NOMO-1 (cell line): ENCODE results near the gene SYNDIG1.

Experiments
- DNase-seq, 2 experiments: peaks; one replicate each; lab custom pipeline; 2025; ENCODE audit not compliant: unreplicated experiment in 2 of 2; lab: John Stamatoyannopoulos, UW

Gene SYNDIG1

GRCh38 chr20:24582373-24583168 lies 113.1 kb downstream of the SYNDIG1 start:
- no peak for DNase-seq

- DNase-seq, result no peak
These were observed 113.9 kb downstream of the SYNDIG1 start for GRCh38 chr20:24583169-24583792.

- DNase-seq, result no peak
These were observed 114.6 kb downstream of the SYNDIG1 start for GRCh38 chr20:24584078-24584477.

- DNase-seq, result no peak
These were observed 115.3 kb downstream of the SYNDIG1 start for GRCh38 chr20:24584538-24585356.

- no peak for DNase-seq
These were observed 116.5 kb downstream of the SYNDIG1 start for GRCh38 chr20:24585796-24586522.

GRCh38 chr20:24586523-24586840 lies 117.1 kb downstream of the SYNDIG1 start:
- DNase-seq, result no peak

- no peak for DNase-seq
These were observed 118.1 kb downstream of the SYNDIG1 start for GRCh38 chr20:24587384-24588046.

GRCh38 chr20:24588047-24588635 lies 118.7 kb downstream of the SYNDIG1 start:
- DNase-seq, result no peak

GRCh38 chr20:24588725-24589340 lies 119.4 kb downstream of the SYNDIG1 start:
- DNase-seq, result no peak

GRCh38 chr20:24589381-24589780 lies 120.0 kb downstream of the SYNDIG1 start:
- DNase-seq, result no peak

- DNase-seq, result no peak
These were observed 120.4 kb downstream of the SYNDIG1 start for GRCh38 chr20:24589815-24590177.

GRCh38 chr20:24590178-24590982 lies 121.0 kb downstream of the SYNDIG1 start:
- DNase-seq, result no peak

- DNase-seq, result no peak
These were observed 127.6 kb downstream of the SYNDIG1 start for GRCh38 chr20:24597051-24597450.

GRCh38 chr20:24598346-24598745 lies 128.9 kb downstream of the SYNDIG1 start:
- no peak for DNase-seq

GRCh38 chr20:24598996-24599395 lies 129.6 kb downstream of the SYNDIG1 start:
- no peak for DNase-seq

GRCh38 chr20:24600012-24600411 lies 130.6 kb downstream of the SYNDIG1 start:
- DNase-seq, result no peak

- no peak for DNase-seq
These were observed 134.0 kb downstream of the SYNDIG1 start for GRCh38 chr20:24603454-24603853.

- no peak for DNase-seq
These were observed 135.7 kb downstream of the SYNDIG1 start for GRCh38 chr20:24604966-24605665.
